NCI-H2171 (cell line): ENCODE data around the gene NOTCH4.
"Not testable (repeated sequence)": the region's sequence is repeated elsewhere in the genome, so short reads cannot be mapped to it uniquely, and the experiment has no call there.

Experiments used
- DNase-seq: peaks from one replicate; lab custom pipeline; 2025; lab: John Stamatoyannopoulos, UW

Gene NOTCH4

GRCh38 chr6:32216998-32217397 lies 6.9 kb downstream of the NOTCH4 start:
- no peak for DNase-seq

- no peak for DNase-seq
Measured at GRCh38 chr6:32216285-32216684, 7.6 kb downstream of the NOTCH4 start.

GRCh38 chr6:32215617-32216016 lies 8.2 kb downstream of the NOTCH4 start:
- DNase-seq: no peak

- no peak for DNase-seq
Measured at GRCh38 chr6:32214126-32214525, 9.7 kb downstream of the NOTCH4 start.

GRCh38 chr6:32213649-32214048 lies 10.2 kb downstream of the NOTCH4 start:
- no peak for DNase-seq

GRCh38 chr6:32212076-32212760 lies 11.6 kb downstream of the NOTCH4 start:
- no peak for DNase-seq

GRCh38 chr6:32211432-32211831 lies 12.4 kb downstream of the NOTCH4 start:
- DNase-seq: not testable (repeated sequence)

GRCh38 chr6:32210191-32210601 lies 13.7 kb downstream of the NOTCH4 start:
- DNase-seq: no peak

- no peak for DNase-seq
Measured at GRCh38 chr6:32208996-32209395, 14.9 kb downstream of the NOTCH4 start.

- no peak for DNase-seq
Measured at GRCh38 chr6:32204268-32204715, 19.6 kb downstream of the NOTCH4 start.

GRCh38 chr6:32203426-32204267 lies 20.2 kb downstream of the NOTCH4 start:
- DNase-seq: no peak

- no peak for DNase-seq
Measured at GRCh38 chr6:32202186-32202585, 21.7 kb downstream of the NOTCH4 start.

GRCh38 chr6:32200711-32201475 lies 23.0 kb downstream of the NOTCH4 start:
- no peak for DNase-seq

- no peak for DNase-seq
Measured at GRCh38 chr6:32198866-32199265, 25.0 kb downstream of the NOTCH4 start.

GRCh38 chr6:32198345-32198696 lies 25.5 kb downstream of the NOTCH4 start:
- DNase-seq: no peak

- DNase-seq: no peak
Measured at GRCh38 chr6:32196682-32197616, 26.9 kb downstream of the NOTCH4 start.

GRCh38 chr6:32195902-32196681 lies 27.8 kb downstream of the NOTCH4 start:
- peak; percentile 80 for DNase-seq

- DNase-seq: peak; percentile 98
Measured at GRCh38 chr6:32195652-32195901, 28.3 kb downstream of the NOTCH4 start.

- no peak for DNase-seq
Measured at GRCh38 chr6:32194825-32195651, 28.8 kb downstream of the NOTCH4 start.

GRCh38 chr6:32194388-32194787 lies 29.5 kb downstream of the NOTCH4 start:
- DNase-seq: no peak
